ENCODE measurements around the gene CHAC1.

DNA sequence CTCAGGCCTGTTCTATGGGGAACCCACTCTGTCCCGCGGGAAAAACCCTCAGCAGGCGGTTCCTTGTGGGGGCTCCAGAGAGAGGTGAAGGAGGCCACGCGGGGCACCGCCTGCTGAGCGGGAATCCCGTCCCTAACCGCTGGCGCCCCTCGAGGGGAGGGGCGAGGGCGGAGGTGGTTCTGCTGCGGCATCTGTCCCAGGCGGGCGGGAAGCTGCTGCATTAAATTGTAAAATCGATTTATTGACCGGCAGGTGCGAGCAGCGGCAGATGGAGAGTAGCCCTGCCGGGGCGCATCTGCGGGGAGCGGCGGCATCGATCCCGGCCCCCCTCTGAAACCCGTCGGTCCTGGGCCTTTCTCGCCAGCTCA is 27.8 kb upstream of the CHAC1 start:
- no peak for TF ChIP-seq POLR2A (IDR thresholded peaks at IDR 0.05)
- no peak for TF ChIP-seq CTCF (IDR thresholded peaks at IDR 0.05)
- TF ChIP-seq POLR2AphosphoS5 (IDR thresholded peaks at IDR 0.05) = no peak
